NAMALWA (cell line): ENCODE measurements around the gene LRRC18.

Experiments
- DNase-seq: peaks from one replicate; pipeline ENCODE4 v3.0.0-alpha.2; 2015; ENCODE audit warnings: low spot score

LRRC18 gene

DNA sequence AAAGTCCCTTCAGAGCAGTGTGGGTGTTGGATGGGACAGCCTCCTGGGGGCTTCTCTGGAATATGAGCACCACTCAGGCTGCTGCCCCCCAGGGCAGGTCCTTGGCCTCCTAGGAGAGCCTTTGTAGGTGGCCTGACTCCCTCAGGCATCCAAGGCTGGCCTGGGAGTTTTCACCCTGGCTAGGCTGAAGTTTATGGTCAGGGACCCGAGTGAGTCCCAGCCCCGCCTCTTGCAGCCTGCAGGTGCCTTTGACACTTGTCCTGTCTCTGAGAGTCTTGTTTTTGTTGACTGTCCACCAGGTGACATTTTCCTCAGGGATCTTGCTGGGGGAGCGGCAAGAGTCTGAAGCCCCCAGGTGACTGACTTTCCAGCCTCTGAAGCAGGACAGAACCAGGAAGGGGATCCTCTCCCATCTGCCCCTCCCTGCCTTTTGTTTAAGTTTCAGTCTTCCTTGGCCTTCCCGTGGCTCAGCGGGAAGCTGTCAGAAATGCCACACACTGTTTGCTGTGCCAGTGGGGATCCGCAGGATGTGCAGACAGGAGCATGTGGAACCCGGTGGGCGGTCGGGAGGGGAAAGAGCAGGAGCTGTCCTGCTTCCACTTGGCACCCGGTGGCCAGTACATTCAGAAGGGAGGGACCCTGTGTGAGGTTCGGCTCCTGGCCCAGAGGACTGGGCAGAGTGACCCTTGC lies 59.5 kb downstream of the LRRC18 start:
- DNase-seq: no peak

DNA sequence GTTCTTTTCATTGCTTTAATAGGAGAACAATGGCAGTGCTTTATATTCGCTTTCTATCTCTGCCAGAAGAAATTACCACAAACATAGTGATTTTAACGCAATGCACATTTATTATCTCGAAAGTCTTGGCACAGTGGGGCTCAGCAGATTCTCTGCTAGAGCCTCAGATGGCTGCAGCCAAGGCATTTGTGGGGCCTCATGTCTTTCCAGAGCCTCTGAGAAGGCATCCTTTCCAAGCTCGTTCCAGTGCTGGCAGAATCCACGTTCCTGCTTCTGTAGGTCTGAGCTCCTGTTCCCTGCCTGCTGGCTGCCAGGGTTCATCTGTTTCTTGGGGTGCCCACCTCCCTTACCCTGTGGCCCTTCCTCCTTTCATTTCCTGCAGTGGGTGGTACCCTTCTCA lies 60.2 kb downstream of the LRRC18 start:
- DNase-seq: no peak

DNA sequence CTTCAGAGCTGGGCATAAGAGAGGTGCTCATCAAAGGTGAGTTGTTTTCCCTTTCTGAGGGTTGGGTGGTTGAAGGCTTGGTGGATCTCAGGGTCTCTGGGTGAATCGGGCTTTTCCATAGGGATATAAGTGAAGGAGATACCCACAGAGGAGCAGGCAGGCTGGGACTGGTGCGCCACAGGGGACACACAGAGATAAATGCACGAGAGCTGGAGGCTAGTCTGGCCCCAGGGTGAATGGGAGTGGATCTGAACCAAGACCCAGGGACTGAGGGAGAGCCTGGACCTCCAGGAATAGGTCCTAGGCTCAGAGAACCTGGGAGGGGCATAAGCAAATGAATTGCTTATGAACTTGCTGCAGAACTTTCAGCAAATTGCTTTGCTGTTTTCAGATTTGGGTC lies 61.5 kb downstream of the LRRC18 start:
- no peak for DNase-seq

DNA sequence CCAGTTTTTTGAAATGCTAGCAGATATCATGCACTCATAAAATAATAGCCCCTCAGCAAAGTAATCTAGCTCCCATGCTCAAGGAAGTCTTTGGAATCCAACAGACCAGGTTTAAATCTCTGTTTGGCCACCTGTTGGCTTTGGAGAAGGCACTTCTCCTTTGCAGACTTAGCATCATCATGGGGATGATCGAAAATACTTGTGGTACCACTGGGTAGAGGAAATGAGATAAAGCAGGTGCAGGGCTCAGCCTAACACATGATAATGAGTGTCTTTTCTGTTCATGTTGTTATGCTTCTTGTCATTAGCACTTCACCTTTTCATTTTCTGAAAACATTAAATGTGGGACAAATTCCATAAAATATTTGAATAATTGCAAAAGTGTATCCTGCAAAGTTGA lies 67.4 kb downstream of the LRRC18 start:
- no peak for DNase-seq
